Breast epithelium (tissue), 3 donors: Measurements from ENCODE around the gene HUS1.

Experiments
- CTCF ChIP-seq, 3 donors: fragments of 450-650 bp; IDR thresholded peaks; one replicate each; pipeline ENCODE4 v1.5.1; 2016 to 2017; ENCODE audit warnings: antibody characterized with exemption in 3 of 3, mild to moderate bottlenecking in 3 of 3, moderate library complexity in 3 of 3
- POLR2A ChIP-seq: fragments of 450-650 bp; IDR thresholded peaks from one replicate; pipeline ENCODE4 v1.6.1; 2016; ENCODE audit warnings: antibody characterized with exemption, mild to moderate bottlenecking, moderate library complexity
- POLR2AphosphoS5 ChIP-seq, 3 donors: sonication (generic); formaldehyde crosslinking; IDR thresholded peaks; one replicate each; pipeline ENCODE4 v1.6.1; 2017; ENCODE audit warnings: antibody characterized with exemption in 3 of 3

DNA sequence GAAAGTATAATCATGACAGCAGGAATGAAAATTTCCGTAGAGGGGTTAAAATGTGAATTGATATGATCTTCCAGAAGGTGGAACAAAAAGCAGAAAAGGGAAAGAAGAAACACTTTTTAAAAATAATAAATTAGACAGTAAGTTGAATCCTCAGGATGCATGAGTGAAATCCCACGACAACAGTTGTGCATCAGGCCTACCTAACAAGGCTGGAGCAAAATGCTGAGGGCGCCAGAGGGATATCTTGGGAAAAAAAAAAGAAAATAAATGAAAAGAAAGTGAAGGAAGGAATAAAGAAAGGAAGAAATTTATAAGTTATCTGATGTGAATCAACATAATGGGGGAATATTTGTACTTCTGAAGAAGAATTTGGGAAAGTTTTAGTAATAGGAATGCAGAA, 13.0 kb upstream of the HUS1 start:
- TF ChIP-seq CTCF (IDR thresholded peaks at IDR 0.05) (no peak), POLR2A (no peak), POLR2AphosphoS5 (IDR thresholded peaks at IDR 0.05) (no peak)
